IPS-NIHi7 (cell line): ENCODE results near the gene LSAMP.

Experiments used
- DNase-seq: peaks from one replicate; pipeline ENCODE4 v3.0.0; 2012; ENCODE audit warnings: mixed read lengths; ENCODE audit errors: extremely low spot score

Gene LSAMP

DNA sequence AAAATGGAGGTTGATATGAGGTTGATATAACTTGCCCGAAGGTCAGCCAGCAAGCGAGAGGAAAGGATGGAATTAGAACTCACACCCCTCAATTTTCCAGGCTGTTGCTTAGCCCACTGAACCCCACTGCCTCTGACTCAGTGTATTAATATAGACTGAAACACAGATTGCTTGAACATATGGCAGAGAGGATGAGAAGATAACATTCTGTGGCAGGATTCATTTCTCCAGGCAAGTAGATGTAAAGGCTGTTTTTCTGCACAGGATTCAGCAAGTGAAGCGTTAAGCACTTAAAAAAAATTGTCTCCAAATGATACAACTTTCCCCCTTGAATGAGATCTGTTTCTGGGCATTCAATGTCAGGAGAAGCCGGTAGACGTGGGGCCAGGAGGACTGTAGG is 486.8 kb downstream of the LSAMP start:
- no peak for DNase-seq

DNA sequence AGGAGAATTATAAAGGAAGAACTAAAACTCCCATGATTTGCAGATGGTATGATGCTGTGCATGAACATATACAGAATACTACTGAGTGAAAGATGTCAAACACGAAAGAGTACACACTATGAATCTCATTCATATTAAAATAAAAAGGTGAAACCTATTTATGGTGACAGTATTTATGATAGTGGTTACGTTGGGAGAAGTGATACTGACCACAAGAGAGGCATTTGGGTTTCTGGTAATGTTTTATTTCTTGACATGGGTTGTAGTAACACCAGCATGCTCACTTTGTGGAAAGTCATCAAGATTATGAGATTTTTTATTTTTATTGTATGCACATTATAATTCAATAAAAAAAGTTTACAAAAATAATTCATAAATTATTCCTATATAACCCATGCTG is 498.0 kb downstream of the LSAMP start:
- DNase-seq: no peak

DNA sequence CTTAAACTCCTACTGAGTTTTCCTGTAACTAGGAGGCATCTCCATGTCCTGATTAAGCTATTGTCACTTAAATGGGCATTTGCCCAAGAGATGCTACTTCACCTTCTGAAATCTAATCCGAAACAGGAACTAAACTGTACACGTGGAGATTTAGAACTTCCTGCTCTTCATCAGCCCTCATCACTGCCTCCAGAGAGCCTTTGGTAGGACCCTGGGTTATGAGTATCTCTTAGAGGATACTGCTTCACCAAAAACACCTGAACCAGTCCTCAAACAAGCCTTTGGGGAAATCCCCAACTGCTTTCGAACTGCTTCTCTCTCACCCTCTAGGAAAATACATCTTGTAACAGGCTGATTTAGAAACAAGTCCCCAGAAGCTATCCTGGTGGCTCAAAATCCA is 501.7 kb downstream of the LSAMP start:
- DNase-seq: no peak

DNA sequence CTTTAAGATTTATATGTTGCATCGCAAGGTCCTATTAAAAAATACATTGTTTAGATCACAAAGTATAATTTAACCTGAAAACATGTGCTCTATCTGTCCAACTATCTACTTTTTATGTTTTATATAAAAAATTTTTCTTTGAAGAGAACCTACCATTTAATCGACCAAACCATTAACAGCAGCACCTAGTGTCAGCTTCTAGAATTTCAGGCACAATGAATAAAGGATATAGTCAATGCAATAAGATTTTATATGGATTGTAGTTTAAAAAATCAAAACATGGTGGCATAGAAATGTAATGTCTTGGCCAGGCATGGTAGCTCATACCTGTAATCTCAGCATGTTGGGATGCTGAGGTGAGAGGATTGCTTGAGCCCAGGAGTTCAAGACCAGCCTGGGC is 508.2 kb downstream of the LSAMP start:
- DNase-seq: no peak

DNA sequence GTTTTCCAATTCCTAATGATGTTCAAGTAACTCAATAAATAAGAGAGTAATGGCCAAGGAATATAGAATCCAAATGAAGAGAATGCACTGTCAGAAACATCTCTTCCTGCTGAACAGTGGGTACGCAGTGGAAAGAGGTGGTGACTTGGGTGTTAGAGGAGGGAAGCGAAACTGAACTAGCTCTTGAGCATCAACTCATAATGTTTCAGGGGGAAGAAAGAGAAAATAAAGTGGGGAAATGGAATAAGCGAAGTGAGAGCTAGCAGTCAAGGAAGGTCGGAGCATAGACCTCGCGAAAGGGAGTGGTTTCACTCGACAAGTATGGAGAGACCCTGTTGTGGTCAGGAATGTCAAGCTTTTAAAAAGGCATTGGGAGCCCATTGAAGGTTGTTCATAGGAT is 512.5 kb downstream of the LSAMP start:
- DNase-seq: no peak

DNA sequence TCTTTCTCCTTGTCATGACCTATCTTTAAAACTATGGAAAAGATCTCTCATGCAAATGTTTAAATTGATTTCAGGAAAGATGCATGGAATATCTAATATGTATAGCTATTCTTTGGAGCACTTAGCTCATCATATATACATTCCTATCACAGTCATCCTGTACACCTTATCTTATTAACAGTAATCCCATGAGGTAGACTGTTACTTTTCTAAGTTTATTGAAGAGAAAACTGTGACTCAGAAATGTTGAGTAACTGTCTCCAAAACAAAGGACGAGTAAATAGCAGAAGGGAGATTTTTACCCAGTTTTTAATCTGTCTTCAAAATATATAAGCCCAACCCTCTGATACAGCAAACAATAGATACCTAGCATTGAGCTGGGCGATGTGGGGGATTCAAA is 513.7 kb downstream of the LSAMP start:
- DNase-seq: no peak

DNA sequence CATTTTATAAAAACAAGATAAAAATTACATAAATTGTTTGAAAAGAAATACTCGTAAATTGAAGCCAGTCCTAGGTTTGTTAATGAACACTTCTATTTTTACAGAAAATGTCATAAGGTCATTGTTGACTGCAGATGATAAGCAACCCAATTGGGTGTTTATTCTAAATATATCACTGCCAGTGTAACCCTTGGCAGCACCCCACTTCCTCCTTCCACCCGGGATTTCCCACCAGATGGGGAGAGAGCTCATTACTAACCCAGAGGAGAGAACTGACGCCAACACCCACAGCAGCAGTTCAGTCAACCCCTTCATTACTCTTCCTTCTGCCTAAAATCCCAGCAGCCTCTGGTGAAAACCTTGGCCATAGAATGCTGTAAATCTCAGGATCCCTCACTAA is 514.4 kb downstream of the LSAMP start:
- DNase-seq: no peak

DNA sequence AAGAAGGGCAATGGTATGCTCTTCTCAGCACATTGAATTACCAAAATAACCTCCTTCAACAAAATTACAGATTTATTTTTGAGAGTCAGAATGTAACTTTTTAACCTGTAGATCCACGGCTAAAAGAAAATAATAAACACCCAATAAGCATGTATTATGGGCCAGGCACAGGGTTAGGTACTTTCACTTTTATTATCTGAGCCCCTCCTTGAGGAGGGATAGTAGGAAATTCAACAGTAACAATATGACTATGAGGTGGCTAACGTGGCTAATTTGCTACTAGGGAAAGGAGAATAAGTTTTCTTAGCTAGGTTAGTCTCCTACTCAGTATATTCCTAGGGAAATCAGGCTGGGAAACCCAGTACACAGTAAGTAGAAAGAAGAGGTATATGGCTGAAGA is 515.1 kb downstream of the LSAMP start:
- DNase-seq: no peak

DNA sequence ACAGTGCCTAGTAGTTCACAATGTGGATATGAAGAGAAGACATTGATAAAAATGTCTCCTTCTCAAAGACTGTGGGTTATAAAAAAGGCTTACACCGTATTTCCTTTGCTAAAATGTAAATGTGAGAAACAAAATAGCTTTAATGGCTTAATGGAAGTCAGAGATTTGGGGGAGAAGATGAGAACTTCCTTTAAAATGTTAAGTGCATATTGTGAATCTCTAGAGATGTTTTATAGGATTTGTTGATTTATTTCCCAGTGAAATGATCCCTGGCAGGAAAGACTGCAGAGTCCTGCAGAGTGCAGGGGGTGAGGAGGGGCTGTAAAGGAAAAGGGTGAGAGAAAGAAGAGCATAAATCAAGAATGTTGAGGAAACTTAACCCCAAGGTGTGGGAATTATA is 516.9 kb downstream of the LSAMP start:
- DNase-seq: no peak

DNA sequence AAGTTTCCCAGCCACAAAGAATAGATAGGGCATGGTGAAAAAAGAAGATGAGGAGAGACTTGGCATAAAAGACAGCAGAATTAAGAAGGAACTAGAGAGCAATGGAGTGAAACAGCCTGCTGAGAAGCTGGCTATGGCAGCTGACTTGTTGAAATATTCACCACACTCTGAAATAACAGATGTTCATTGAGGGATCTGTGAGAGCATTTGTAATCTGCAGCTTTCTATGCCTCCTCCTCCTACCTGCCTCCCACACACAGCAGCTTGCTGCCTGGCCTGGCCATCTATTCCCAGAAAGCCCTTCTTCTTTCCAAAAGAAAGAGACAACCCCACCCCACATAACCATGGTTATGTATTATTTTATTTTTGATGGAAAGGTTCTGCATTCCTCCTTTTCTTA is 518.1 kb downstream of the LSAMP start:
- no peak for DNase-seq

DNA sequence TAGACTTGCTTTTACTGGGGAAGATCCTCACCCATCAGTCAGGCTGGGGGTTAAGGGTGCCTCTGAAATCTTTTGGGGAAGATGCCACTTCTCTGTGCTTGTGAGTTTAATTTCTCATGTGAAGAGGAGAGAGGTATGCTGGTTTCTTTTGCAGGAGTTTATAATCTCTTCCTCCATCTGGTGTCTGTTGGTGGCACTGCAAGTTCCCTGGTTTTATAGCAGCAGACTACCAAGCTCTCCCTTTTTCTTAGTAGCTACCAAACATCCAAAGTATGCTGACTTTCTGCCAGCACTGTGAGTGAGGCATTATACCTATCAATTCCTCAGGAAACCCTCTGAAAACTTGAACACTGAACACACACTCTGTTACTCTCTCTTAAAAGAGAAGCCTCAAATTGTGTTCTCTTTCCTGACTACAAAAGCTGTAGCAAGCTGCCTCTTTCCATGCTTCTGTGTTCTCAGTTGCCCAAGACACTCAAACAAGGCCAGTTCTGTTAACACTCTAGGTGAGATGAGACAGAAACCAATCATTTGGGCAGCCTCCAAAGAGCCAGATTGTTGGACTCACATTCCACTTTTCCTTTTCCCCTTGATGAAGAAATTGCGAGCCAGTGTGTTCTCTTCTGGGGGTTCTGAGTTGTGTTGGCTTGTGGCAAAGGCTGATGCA is 522.5 kb downstream of the LSAMP start:
- peak; percentile 71 for DNase-seq

DNA sequence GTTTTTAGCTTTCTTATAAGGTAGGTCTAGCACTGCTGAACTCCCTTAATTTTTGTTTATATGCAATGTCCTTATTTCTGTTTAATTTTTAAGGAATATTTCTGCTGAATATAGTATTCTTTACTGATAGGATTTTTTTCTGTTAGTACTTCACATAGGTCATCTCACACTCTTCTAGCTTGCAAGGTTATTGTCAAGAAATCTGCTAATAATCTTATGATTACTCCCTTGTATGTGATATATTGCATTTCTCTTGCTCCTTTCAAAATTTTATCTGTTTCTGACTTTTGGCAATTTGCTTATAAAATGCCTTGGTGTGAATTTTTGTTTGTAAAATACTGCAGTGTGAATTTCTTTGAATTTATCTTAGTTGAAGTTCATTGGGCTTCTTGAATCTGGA is 523.6 kb downstream of the LSAMP start:
- no peak for DNase-seq

DNA sequence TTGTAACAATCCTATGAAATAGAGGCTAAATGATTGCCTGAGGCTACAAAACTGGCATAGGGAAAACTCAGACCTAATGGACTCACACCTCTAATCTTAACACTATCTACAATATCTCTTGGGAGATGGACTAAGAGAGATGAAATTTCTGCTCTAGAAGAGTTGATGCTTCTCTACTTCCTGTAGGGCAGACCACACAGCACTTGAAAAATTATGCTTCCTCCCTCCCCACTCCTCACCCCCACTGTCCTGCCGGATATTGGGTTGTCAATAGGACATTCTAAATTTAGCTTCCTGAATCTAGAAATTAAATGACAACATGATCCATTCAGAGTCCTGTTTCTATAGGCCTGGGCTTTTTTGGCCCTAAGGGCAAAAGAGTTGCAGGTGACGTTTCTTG is 526.4 kb downstream of the LSAMP start:
- no peak for DNase-seq

DNA sequence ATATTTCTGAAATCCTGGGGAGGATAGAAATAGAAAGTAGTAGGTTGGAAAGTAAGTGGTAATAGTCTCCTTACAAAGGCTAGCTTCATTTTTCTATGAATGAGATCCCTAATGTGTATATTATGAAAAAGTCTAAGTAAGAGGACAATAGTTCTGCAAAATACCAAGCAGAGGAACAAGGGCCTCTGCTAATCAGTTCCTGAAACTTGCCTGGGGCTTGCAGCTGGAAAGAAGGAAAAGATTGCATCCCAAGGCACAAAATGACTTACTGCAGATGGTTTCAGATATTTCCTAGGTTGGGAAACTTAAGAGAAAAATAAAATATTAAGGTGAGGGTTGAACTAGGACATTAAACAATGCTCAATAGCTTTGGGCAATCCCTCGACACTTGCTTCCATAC is 528.4 kb downstream of the LSAMP start:
- no peak for DNase-seq

DNA sequence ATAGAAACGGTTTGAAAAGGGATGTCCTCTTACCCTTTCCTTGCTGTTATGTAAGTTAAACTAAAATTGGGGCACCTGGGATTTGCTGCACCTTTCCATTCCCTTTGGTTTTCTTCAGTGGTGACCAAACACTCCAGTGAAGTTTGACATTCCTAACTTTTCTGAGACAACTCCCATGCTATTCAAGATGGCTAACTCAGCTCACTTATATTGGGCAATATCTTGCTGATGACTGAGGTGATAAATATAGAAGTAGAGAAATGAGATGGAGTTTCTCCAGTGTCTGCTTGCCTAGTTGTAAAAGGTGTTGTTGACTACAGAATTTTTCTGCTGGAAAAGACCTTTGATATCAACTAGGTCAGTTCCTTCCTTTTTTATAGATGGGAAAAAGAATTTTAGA is 530.2 kb downstream of the LSAMP start:
- DNase-seq: no peak

DNA sequence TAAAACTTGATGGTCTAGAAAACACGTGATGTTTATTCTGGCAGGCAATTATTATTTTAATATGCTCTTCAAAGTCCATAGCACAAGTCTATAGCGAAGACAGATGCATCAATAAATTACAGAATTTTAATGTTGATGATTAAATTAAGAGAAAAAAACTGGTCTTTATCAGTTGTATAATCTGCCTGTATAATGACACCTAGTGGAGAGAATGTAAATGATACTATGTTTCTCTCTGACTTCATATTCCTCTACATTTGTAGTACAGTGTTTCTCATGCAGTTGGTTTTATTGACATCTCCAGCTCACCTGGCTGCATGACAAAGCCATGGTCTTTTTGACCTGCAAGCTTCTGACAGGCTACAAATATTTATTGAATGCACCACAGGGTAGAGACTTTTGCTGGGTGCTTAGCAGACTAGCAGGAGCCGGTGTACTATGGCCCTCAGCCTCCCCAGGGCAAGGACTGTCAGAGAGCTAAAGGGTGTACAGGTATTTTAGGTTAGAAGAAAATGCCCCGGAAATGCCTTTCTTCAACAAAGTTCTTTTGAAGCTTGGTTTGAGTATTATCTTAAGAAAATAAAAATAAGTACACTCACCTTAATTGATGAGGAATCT is 532.1 kb downstream of the LSAMP start:
- DNase-seq: no peak

DNA sequence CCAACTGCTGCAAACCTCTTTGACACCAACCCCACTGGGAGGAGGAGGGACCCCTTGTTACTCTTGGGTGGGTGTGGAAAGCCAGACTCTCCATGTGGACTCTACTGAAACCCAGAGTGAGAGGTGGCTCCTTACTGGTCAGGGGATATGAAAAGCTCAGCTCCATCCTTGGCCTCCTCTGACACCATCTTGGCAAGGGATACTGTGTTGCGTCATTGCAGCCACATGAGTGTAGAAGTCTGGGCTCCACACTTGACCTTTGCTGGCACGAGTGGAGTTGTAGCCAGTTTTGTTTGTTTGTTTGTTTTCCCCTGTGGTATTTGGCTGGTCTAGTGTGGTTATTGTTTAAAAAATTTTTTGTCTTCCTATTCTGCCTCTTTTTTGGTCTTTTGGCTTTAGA is 532.9 kb downstream of the LSAMP start:
- DNase-seq: no peak

DNA sequence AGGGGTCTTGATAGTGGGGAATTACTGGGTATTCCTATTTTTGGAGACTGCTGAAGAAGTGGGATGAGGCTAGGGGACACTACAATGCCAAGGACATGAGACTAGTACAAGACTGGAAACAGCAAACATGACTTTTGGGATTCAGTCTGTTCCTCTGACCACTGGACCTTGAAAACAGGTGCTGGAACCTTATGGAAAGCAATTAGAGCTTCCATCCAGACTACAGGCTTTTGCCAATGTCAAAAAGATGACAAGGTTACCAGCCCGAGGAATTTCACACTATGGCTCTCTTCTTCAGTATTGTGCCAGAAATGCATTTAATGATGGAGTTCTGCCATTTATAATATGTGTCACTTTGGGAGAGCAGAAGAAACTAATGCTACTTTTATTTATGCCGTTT is 539.4 kb downstream of the LSAMP start:
- no peak for DNase-seq

DNA sequence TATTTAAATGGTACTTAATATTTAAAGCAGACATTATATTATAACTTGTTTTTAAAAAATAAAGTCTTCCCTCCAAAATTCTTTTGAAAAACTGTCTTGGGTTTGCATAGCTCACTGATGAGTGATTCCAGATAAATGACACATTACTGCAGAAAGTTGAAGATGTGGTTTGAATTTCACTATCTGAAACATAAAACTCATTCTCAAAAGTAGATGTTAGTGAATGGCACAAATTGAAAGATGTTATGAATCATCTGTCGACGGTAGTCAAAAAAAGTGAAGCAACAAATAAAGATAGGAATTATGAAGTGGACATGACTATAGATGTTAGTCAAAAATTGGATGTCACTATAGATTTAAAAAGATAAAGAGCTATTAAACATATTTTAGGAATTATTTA is 541.4 kb downstream of the LSAMP start:
- no peak for DNase-seq

DNA sequence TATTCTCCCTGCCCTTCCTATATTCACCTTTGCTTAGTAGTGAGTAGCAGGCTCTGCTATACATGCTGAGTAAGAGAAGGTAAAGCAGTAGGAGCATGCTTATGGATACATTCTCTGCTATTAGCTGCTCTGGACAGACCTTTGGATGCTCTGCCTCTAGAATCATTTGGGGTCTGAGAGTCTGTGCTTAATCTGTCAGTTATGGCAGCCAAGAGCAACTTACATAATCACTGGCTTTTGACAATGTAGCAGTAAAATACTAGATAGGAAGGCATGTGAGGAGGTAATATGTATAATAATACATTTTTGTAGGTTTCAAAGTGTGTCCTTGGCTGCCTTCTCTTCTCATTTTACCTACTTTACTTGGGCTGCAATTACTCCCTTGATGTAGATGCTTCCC is 544.3 kb downstream of the LSAMP start:
- no peak for DNase-seq

DNA sequence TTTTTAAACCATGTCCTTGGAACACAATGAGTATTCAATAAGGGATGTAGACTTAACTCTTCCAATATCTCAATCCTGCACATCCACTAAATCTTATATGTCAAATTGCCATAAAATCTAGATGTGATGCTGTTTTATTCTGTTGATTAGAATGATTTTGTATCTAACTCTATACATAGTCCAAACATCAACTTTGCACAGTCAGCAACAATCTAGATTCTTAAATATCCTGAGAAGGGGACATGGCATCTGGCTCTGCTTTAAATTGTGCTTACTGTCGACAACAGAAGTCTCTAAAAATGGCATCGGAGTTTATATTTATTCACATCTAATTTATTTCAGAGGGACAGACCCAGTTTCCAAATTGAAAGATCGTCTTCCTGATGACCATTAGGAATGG is 545.8 kb downstream of the LSAMP start:
- no peak for DNase-seq

DNA sequence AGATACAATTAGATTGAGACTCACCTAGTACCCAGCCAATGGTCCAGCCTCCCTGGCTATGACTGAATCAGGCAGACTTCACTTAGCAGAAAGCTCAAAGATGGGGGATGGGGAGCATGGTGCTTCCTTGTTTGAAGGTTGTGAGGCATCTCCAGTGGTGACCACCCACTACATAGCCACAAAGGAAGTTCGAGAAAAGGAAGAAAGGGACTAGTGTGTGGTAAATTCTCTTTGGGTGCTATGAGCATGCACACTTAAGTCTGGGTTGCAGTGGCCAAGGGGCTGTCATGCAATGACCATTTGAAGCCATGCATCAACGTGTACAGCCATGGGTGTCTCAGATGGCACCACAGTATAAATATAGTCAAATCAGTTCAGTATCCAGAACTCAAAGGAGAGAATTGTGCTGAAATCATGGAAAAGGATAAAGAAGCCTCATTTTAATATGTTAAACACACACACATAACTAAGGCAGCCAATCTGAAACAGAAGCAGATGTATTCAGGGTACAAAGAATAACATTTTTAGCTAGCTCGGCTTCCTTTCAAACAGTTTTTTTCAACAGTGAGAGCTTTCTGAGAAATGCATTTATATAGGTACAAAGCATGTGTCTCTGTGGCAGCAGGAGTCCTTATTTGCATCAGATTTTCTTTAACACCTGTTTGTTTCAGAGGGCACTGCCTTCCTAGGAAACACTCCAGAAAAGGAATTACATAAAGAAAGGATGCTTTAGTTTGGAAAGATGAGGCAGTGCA is 546.5 kb downstream of the LSAMP start:
- no peak for DNase-seq

DNA sequence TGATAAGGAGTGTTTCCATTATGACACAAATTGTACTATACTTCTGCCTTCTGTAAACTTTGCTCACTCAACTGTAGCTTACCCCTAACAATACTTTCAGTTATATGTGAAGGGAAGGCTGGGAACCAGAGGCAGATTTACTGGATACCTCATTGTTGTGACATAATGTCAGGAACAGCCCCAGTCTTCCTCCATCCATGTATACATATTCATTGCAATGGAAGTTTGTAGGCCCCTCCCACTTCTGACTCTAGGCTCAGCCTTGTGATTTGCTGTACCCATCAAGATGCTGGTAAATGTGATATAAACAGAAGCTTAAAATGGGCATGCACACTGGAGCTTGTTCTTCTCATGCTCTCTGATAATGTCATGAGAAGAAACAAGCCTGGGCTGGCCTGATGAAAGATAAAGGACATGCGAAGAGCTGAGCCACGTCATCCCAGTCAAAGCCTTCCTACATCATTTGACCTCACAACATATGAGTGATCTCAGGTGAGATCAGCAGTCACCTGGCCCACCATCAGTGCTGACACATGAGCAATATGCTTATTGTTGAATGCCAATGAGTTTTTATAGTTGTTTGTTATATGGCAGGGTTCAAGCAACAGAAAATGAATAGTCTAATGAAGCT is 554.2 kb downstream of the LSAMP start:
- no peak for DNase-seq
